ENCODE data around the gene DCAF12. TPM values are rescaled to one million over a fixed set of nuclear protein-coding genes. Genes with fewer than 3 reads are reported as not detected.

Gene DCAF12
- 10 to 100 TPM; 14.9 to 24.3 (median 21.3) TPM for total RNA-seq
- total RNA-seq (2013) = 18.3 TPM

DNA sequence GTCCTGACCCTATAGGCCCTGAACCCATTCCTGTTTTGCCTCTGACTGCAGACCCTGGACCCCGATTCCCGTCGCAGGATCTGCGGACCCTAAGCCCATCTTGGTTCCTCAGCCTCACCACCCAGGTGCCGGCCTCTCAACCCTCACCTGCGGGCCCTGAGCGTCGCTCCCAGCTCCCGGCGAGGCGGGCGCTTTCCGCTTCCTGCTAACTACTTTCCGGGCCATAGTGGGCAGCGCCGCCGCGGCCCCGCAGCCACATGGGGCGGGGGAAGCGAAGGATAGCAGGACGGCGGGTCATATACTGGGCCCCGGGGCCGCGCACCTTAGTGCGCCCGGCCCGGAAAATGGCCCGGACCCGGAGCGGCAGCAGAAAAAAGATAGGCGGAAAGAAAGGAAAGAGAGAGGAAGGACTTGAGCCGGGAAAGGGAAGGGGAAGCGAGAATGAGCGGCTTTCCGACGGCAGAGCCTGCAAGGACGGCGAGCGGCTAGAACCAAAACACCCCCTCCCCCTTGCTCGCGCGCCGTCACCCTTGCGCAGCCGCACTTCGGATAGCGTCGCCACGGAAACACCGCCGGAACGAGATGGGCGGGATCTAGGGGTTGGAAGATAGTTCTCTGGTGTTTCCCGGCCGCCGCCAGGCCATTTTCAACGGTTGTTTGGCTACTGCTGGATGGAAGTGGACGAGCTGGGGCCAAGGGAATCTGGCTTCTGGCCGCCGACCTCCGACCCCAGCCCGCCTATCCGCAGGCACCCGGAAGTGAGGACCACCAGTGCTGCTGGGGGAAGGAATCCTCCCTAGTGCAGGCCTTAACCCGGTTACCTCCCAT is at the start of gene DCAF12:
DCAF12 (minus strand) TSS at position 492 of the 828 bp plus-strand sequence; CDS start at position 225, 267 bp downstream.
- peaks cover 28% of the 10 kb centered on the region for H3K4me1 ChIP-seq (ENCODE audit: control insufficient read depth, insufficient read depth, low read length)
- H3K27ac Mint-ChIP-seq = peak within 1 kb of the TSS; percentile 97 to 98
- TF ChIP-seq, protein P1, sequence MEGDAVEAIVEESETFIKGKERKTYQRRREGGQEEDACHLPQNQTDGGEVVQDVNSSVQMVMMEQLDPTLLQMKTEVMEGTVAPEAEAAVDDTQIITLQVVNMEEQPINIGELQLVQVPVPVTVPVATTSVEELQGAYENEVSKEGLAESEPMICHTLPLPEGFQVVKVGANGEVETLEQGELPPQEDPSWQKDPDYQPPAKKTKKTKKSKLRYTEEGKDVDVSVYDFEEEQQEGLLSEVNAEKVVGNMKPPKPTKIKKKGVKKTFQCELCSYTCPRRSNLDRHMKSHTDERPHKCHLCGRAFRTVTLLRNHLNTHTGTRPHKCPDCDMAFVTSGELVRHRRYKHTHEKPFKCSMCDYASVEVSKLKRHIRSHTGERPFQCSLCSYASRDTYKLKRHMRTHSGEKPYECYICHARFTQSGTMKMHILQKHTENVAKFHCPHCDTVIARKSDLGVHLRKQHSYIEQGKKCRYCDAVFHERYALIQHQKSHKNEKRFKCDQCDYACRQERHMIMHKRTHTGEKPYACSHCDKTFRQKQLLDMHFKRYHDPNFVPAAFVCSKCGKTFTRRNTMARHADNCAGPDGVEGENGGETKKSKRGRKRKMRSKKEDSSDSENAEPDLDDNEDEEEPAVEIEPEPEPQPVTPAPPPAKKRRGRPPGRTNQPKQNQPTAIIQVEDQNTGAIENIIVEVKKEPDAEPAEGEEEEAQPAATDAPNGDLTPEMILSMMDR (IDR thresholded peaks at IDR 0.05) = no peak
- H3K27ac ChIP-seq (ENCODE audit: low read length) = peak within 1 kb of the TSS; percentile 91
- no peaks in the 10 kb centered on the region for H3K27me3 Mint-ChIP-seq (ENCODE audit: low read depth in 2 of 2)
- H3K36me3 ChIP-seq (ENCODE audit: control insufficient read depth, insufficient read depth, low read length) = peaks cover 6% of the 10 kb centered on the region
- peak within 1 kb of the TSS; percentile 98 for H3K4me3 Mint-ChIP-seq
- no peaks in the 10 kb centered on the region for H3K36me3 Mint-ChIP-seq
- H3K4me1 Mint-ChIP-seq = peaks cover 54 to 58% of the 10 kb centered on the region in 2 donors
- DNase-seq (peak; percentile 89 to 96), ATAC-seq (peak; percentile 91 to 95 (median 94))
- under 1% methylated on average over 64 of the region's 67 CpGs for WGBS (ENCODE audit: insufficient coverage)
- peak within 1 kb of the TSS; percentile 67 for H3K4me3 ChIP-seq (ENCODE audit: low read length)
- intact Hi-C loops (cut with micrococcal nuclease) = loop anchor here (1.0 to 5.0 kb wide), 5 partner anchors 52 to 251 kb away; partner anchors contain the start of genes MYORG and UBAP2
- no peaks in the 10 kb centered on the region for H3K9me3 ChIP-seq (ENCODE audit: control insufficient read depth, insufficient read depth, low read length)
- no peaks in the 10 kb centered on the region for H3K9me3 Mint-ChIP-seq
- H3K27me3 ChIP-seq (ENCODE audit: control insufficient read depth, insufficient read depth, low read length) = no peaks in the 10 kb centered on the region

DNA sequence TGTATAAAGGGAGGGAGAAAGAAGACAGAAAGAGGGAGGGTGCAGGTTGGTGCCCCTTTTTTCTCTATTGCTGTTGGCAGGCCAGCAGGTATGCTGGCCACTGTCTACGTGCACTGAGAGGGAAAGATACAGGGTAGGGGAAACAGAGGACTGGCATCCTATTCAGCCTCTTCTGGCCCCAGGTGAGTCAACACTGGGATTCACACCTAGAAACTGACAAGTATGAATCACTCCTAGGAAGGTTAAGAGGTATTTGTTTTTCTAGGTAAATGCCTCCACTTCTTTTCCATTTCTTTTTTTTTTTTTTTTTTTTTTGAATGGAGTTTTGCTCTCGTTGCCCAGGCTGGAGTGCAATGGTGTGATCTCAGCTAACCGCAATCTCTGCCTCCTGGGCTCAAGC is 49.6 kb upstream of the DCAF12 start:
- Mint-ChIP-seq H3K4me1 (peaks cover 19 to 32% of the 10 kb centered on the region in 2 donors), H3K27me3 (ENCODE audit: low read depth in 2 of 2) (no peaks in the 10 kb centered on the region), H3K27ac (no peak overlapping the region), H3K36me3 (no peaks in the 10 kb centered on the region), H3K9me3 (no peaks in the 10 kb centered on the region), H3K4me3 (no peak overlapping the region)
- no peak for ATAC-seq
- H3K4me3 ChIP-seq (ENCODE audit: low read length) = no peak overlapping the region
- H3K36me3 ChIP-seq (ENCODE audit: control insufficient read depth, insufficient read depth, low read length) = no peaks in the 10 kb centered on the region
- intact Hi-C loops (cut with micrococcal nuclease) = loop anchor here (5.0 kb wide), 1 partner anchor 36 kb away; no protein-coding TSS in a partner anchor
- 61% methylated on average over 3 of the region's 3 CpGs for WGBS (ENCODE audit: insufficient coverage)
- no peaks in the 10 kb centered on the region for H3K9me3 ChIP-seq (ENCODE audit: control insufficient read depth, insufficient read depth, low read length)
- TF ChIP-seq, protein P1 (IDR thresholded peaks at IDR 0.05) = no peak
- no peak for DNase-seq
- no peaks in the 10 kb centered on the region for H3K27me3 ChIP-seq (ENCODE audit: control insufficient read depth, insufficient read depth, low read length)
- H3K4me1 ChIP-seq (ENCODE audit: control insufficient read depth, insufficient read depth, low read length) = peaks cover 33% of the 10 kb centered on the region
- no peak overlapping the region for H3K27ac ChIP-seq (ENCODE audit: low read length)

DNA sequence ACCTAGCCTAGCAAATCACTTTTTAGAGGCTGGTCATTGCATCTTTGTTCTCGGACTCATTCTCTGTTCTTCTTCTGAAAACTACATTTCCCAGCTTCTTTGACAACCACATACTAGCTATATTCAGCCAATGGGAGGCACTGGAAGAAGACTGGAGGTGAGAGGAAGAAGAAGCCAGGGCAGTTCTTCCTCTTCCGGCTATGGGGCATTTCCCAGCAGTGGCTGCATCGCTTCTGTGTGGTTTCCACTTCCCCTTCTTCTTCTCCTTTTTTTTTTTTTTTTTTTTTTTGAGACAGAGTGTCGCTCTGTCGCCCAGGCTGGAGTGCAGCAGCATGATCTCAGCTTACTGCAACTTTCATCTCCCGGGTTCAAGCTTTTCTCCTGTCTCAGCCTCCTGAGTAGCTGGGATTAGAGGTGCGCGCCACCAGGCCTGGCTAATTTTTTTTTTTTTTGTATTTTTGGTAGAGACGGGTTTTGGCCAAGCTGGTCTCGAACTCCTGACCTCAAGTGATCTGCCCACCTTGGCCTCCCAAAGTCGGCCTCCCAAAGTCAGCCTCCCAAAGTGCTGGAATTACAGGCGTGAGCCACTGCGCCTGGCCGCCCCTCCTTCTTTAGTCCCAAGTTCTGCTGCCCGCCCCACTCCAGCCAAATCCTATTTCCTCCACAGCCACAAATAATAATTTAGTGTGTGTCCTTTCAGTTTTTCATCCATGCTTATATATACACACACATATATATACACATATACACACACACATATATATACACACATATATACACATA is 45.4 kb upstream of the DCAF12 start:
- H3K4me3 Mint-ChIP-seq = peak overlapping the region; percentile 56
- Histone ChIP-seq H3K4me1 (ENCODE audit: control insufficient read depth, insufficient read depth, low read length) (peaks cover 6% of the 10 kb centered on the region), H3K9me3 (ENCODE audit: control insufficient read depth, insufficient read depth, low read length) (no peaks in the 10 kb centered on the region), H3K27ac (ENCODE audit: low read length) (no peak overlapping the region), H3K36me3 (ENCODE audit: control insufficient read depth, insufficient read depth, low read length) (no peaks in the 10 kb centered on the region), H3K4me3 (ENCODE audit: low read length) (no peak overlapping the region), H3K27me3 (ENCODE audit: control insufficient read depth, insufficient read depth, low read length) (no peaks in the 10 kb centered on the region)
- H3K36me3 Mint-ChIP-seq = no peaks in the 10 kb centered on the region
- ATAC-seq = peak; percentile 62 to 80 (median 64)
- intact Hi-C loops (cut with micrococcal nuclease) = no loop called here
- no peaks in the 10 kb centered on the region for H3K27me3 Mint-ChIP-seq (ENCODE audit: low read depth in 2 of 2)
- 62% methylated on average over 11 of the region's 15 CpGs for WGBS (ENCODE audit: insufficient coverage)
- TF ChIP-seq, protein P1 (IDR thresholded peaks at IDR 0.05) = no peak
- DNase-seq = peak in 1 of 2 donors; percentile 78
- no peaks in the 10 kb centered on the region for H3K9me3 Mint-ChIP-seq
- H3K27ac Mint-ChIP-seq = peak overlapping the region in 1 of 2 donors; percentile 23
- peaks cover 0 to 10% of the 10 kb centered on the region in 2 donors for H3K4me1 Mint-ChIP-seq
